ENCODE measurements around the gene ANKMY1.

DNA sequence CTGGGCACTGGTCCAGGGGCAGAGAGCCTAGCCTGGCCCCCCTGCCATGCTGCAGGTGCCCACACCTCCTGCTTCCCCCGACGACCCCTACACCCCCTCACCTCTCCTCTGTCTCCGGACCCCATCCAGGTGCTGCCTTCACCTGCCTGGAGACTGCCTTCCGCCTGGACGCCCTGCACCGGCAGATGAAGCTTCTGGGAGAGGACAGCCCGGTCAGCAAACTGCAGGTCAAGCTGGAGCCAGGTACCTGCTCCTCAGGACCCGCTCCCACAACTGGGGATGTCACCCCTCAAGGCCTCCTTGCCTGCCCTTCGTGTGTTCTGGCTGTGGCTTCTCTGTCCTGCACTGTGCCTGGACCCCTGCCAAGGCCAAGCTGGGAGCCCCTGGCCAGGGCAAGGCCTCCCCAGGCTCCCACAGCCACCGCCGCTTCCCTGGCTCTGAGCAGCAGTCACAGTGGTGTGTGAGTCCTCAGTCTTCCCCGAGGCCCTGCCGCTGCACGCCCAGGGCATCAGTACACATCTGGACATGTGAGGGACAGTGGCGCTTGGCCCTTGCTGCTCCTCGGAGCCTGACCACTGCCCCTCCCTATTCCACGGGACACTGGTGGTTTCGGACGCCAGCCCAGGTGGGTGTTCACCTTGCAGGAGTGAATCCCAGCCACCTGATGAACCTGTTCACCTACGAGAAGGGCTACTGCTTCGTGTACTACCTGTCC, 16.8 kb upstream of the ANKMY1 start:
- TF ChIP-seq, protein P1, sequence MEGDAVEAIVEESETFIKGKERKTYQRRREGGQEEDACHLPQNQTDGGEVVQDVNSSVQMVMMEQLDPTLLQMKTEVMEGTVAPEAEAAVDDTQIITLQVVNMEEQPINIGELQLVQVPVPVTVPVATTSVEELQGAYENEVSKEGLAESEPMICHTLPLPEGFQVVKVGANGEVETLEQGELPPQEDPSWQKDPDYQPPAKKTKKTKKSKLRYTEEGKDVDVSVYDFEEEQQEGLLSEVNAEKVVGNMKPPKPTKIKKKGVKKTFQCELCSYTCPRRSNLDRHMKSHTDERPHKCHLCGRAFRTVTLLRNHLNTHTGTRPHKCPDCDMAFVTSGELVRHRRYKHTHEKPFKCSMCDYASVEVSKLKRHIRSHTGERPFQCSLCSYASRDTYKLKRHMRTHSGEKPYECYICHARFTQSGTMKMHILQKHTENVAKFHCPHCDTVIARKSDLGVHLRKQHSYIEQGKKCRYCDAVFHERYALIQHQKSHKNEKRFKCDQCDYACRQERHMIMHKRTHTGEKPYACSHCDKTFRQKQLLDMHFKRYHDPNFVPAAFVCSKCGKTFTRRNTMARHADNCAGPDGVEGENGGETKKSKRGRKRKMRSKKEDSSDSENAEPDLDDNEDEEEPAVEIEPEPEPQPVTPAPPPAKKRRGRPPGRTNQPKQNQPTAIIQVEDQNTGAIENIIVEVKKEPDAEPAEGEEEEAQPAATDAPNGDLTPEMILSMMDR (IDR thresholded peaks at IDR 0.05) = no peak
- no peak for TF ChIP-seq POLR2AphosphoS5 (IDR thresholded peaks at IDR 0.05; ENCODE audit: insufficient read depth in 1 of 2, low read depth in 1 of 2)

Measured in vagina (tissue), 2 donors.